ENCODE data around the gene ABHD17B.
"Not testable (repeated sequence)": the region's sequence is repeated elsewhere in the genome, so short reads cannot be mapped to it uniquely, and the experiment has no call there.

ABHD17B gene

DNA sequence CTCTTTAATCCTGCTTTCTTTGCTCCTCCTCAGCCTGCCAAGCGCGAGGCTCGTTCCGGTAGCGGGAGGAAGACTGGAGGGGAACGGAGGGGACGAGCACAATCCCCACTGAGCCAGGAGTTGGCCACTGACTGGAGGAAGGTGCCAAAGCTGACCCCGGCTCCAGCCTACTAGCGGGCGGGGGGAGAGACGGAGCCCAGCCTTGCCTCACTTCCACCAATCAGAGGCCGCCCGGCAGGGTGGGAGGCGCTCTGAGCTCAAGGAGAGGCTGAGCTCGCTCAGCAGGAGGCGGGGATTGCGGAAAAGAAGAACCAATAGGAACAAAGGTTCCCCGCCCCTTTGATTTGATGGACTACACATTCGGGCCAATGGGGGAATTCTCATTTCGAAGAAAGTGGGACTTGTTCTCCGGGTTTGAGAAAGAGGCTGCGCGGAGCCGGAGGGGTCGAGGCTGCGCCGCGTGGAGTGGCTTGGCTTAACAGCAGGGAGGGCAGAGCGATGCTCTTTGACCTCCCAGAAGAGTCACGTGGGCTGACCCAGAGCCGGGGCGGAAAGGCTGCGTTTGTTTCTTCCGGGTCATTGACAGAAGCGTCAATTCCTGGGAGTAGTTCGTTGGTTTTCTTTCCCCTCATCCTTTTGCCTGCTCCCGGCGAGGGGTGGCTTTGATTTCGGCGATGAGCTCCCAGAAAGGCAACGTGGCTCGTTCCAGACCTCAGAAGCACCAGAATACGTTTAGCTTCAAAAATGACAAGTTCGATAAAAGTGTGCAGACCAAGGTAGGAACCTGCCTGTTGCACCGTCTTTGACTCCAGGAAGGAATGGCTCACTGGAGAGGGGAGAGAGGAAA is at the start of gene ABHD17B, which contains the start of gene C9orf85:
Gene ABHD17B (minus strand): TSS at position 133 of the 847 bp plus-strand sequence. CDS start 36,113 bp downstream, outside the sequence.
Gene C9orf85 (plus strand): TSS at position 579 of the 847 bp plus-strand sequence. CDS start 96 bp downstream, at position 675.
- peak within 1 kb of the TSS; percentile 97 for H3K4me3 ChIP-seq (ENCODE audit: low read depth, low read length)

DNA sequence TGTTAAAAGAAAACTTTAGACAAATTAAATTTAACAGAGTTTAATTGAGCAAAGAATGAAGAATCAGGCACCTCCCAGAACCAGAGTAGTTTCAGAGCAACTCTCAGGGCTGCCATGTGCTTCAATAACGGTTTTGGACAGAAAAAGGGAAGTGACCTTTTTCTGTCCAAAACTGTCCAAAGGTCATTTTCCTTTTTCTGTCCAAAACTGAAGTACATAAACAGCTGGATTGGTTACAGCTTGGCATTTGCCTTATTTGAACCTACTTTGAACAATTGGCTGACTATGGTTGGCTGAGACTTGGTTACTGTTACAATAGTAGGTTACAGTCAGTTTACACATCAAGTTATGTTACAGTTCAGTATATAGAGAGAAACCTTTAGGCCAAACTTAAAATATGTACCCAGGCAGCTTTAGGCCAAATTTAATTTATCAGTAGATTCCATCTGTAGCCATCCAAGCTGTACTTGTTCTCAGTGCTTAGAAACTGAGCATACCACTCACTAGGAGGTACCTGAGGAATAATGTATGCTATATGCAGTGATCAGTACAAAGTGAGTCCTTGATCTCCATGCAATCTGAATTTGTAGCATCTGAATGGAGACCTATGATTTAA is 44.4 kb upstream of the ABHD17B start:
- no peak overlapping the region for H3K4me3 ChIP-seq (ENCODE audit: low read depth, low read length)

DNA sequence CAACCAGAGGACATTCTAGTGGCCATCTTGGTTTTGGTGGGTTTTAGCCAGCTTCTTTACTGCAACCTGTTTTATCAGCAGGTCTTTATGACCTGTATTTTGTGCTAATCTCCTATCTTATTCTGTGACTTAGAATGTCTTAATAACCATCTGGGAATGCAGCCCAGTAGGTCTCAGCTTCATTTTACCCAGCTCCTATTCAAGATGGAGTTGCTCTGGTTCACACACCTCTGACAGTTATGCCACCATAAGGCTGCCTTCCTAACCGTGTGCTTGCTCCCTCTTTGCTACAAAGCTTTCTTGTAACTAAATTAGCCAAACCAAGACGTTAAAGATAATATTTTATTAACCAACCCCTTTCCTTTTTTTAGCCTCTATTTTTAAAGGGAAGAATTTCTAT is 43.7 kb upstream of the ABHD17B start:
- not testable (repeated sequence) for H3K4me3 ChIP-seq (ENCODE audit: low read depth, low read length)

DNA sequence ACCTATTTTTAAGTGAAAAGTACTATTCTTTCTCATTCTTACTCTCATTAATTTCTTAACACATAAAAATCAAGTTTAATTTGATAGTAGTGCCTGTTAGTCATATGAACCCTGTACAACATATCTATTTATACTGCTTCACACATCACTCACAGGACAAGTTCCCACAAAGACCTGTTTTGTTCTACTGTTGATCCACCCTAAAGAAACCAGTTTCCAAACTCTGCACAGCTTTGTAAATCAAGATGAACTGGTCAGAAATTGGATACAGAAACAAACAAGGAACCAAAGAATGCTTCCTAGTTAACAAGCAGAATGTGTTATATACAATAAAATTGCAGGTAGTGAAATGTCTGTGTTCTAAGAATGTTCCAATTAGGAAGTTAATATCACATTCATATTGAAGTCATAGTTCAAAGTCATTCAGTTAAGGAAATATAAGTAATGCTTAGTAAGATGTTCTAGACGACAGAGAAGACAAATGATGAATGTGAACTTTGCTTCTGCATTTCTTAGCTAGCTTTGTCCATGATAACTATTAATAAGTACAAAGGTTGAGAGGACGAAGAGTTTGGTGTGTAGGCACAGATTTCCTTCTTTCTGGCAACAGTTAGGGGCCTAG is 33.9 kb upstream of the ABHD17B start:
- H3K4me3 ChIP-seq (ENCODE audit: low read depth, low read length) = no peak overlapping the region

DNA sequence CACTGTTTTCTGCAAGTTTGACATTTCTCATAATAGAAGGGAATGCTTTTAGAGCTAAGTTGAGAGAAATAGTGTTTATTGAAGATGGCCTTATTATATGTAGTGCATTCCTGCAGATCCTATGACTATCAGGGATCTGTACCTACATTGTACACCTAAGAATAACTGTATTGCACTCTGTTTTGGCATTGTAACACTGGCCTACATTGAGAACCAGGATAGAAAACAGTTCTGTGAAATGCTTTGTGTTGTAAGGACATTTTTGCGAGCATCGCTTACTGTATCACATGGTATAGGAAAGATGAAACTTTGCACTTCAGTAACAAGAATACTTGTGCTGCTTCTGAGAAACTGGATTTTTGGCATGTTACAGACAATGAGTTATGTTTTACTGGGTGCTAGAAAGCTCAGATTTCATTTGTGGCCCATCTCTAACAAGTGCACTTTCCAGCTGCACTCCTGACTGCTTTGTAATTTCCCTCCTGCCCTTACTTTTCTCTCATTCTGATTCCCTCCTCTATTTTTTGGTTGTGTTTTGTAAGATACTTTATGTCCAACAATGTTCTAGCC is 31.1 kb upstream of the ABHD17B start:
- no peak overlapping the region for H3K4me3 ChIP-seq (ENCODE audit: low read depth, low read length)

DNA sequence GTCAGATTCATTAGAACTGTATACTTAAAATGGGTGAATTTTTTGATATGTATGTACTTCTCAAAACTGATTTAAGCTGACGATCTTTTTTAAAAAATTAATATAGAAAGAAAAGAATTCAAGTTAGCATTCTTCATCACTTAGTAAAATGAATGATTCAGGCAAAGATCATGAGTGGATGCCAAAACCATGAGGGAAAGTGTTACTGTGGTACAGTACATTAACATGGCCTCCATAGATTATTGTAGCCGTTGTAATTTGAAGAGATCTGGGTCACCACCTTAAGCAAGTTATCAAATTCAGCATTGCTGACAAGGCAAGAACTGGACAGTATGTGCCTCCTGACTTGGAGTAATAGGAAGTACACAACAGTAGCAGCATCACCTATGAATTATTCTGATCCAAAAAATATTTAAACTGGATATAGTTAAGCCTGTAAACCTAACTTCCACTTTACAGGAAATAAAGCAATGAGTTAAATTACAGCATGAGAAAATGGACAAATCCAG is 30.1 kb upstream of the ABHD17B start:
- H3K4me3 ChIP-seq (ENCODE audit: low read depth, low read length) = no peak overlapping the region

DNA sequence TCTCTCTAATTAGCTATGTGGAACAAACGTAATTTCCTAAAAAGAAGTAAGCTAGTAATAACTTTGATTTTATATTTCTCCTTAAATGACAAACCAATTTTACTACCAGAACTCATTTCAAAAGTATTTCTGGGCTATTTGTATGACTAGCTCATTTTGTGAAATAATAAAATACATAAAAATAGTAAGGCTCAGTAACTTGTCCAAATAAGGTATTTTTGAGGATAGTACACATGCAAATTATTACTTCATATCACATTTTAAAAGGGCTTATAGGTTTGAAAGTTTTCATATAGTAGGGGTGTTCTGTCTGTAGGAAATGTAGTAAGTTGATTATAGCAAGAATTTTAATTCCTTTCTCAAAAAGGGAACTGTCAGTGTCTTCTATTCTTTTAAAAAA is 26.9 kb upstream of the ABHD17B start:
- H3K4me3 ChIP-seq (ENCODE audit: low read depth, low read length) = no peak overlapping the region

DNA sequence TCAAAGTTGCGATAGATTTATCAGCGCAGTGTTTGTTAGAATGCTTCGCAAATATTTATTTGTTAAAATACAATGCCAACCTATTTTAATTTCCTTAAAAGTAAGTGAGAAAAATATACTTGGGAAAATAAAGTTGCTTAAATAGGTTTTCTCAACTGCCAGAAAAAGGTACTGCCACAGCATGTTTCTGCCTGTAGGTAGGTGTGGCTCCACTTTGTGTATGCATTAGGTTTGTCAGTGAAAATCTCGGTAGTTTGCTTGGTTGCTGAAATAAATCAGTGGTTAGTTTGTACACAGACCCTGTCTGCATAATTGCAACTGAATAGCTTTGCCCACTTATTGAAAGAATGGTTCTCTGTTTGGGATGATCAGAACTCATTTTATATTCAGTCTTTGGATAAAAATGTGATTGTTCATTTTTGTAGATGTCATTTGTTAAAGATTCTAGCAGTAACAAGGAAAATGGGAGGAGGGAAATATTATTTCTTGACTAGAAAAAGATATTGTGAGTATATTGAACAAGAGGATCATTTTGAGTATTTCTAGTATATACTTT is 26.2 kb upstream of the ABHD17B start:
- H3K4me3 ChIP-seq (ENCODE audit: low read depth, low read length) = no peak overlapping the region

DNA sequence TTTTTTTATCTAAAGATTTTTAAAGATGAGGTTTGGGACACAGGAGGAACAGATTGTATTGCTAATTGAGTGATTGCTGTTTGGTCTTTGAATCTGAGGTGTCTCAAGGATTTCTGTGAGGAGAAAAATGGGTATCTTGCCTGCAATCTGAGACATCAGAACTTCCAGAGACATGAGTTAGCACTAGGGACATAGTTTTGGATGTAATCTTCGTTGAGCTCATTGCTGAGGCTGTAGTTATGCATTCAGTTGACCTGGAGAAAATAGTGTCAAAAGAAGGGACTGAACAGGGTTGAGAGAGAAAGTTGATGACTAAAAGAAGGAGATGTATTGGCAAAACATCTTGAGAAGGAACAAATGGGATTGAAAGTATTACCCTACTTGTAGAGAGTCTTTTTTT is 25.1 kb upstream of the ABHD17B start:
- H3K4me3 ChIP-seq (ENCODE audit: low read depth, low read length) = no peak overlapping the region

DNA sequence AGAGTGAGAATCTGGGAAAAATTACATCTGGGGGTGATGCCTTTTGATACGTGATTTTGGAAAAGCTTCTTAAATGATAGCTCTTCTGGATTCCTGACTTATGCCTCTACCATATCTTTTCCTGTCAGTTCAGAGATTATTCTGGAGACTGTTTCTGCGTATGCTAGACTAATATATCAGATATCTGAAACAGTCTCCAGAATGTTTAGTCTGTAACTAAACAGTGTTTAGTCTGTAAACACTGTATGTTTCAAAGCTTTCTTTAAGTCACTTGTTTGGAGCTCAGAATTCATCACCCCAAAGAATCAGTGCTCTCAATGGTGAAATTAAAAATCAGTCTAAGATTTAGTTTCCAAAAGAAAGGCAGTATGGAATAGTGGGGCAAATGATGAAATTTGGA is 20.2 kb upstream of the ABHD17B start:
- no peak overlapping the region for H3K4me3 ChIP-seq (ENCODE audit: low read depth, low read length)

DNA sequence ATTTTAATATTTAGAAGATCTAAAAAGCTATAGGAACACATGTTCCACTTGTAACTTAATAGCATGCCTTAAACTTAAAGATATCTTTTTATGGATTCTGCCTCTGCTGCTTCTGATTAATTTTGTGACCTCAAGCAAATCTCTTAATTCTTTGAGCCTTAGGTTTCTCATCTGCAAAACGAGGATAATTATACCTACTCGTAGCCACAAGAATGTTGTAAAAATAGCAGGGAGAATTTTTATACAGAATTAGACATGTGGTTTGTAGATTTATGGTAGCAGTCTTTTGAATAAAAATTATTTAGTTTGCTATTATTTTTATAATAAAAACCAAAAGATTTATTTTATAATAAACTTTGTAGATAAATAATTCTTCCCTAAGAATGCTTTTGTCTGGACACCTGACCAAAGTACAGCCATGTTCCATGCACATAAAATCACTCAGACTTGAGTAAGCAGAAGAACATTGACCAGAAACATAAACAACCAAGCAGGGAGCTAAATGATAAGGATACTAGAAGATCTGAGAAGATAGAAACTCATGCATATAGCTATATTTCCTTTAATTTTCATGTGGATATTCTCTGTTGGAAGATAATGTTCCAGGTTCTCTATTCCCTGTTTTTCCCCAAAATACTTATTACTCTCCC is 18.9 kb upstream of the ABHD17B start:
- H3K4me3 ChIP-seq (ENCODE audit: low read depth, low read length) = no peak overlapping the region

DNA sequence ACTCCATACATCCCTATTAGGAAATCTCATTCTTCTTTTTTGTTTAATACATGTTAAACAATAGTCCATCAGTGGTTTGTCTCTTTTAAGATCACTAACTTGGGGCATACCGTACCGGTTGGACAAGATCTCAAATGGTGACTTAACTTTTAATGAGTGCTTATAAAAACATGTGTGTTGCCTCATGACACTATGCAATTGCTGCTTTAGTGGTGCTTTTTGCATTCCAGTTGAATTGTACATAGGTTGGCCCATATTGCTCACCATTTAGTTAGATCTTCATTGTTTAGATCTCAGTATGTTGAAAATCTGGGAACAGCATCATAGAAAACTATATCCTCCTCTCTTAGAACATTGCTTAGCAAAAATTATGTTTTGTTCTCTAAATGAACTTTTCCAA is 18.2 kb upstream of the ABHD17B start:
- H3K4me3 ChIP-seq (ENCODE audit: low read depth, low read length) = no peak overlapping the region

DNA sequence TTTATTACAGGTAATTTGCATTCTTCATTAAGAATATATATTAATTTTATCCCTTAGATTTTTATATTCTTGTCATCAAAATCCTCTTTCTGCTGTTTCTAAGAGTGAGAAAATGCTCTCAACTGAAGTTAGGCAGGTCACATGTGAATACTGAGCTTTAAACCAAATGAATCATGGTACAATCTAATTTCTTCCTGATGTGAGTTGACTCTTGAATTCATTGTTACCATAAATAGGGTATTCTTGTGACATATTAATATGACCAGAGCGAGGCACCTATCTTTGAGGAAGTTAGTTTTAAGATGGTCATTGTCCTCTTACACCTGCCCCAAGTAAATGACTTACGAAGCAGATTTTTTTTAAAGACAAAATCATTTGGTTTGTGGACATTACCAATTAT is 17.8 kb upstream of the ABHD17B start:
- no peak overlapping the region for H3K4me3 ChIP-seq (ENCODE audit: low read depth, low read length)

DNA sequence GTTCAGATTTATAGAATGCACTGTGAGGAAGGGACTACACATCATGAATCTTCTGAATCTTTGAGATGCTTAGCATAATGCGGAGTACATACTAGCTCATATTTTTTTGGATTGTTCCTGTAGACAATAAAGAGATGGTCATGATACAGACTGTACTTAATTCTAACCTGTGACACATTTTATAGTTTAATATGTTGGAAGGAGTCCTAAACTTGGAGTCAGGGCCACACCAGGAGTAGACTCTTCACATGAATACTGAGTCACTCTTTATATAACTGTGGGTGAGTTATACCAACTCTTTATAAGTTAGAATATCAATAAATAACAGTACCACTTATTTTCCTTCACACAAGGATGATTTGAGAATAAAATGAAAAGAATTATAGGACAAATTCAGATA is 17.4 kb upstream of the ABHD17B start:
- no peak overlapping the region for H3K4me3 ChIP-seq (ENCODE audit: low read depth, low read length)

DNA sequence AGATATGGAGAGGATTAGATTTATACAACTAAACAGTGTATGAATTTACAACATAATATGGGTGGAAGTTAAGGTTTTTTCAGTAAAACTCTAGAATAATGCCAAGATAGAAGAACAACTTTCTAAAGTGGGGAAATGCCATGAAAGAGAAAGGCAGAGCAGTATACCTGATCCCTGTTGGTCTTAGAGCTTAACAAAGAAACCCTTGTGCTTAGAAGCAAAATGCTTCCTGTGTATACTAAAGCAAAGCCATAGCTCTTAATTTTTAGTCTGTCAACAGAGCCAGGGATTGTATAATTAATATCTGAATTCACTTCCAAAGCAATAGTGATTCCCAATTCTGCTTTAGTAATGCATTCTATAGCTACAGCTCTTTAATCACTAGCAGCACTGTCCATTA is 14.8 kb upstream of the ABHD17B start:
- no peak overlapping the region for H3K4me3 ChIP-seq (ENCODE audit: low read depth, low read length)

DNA sequence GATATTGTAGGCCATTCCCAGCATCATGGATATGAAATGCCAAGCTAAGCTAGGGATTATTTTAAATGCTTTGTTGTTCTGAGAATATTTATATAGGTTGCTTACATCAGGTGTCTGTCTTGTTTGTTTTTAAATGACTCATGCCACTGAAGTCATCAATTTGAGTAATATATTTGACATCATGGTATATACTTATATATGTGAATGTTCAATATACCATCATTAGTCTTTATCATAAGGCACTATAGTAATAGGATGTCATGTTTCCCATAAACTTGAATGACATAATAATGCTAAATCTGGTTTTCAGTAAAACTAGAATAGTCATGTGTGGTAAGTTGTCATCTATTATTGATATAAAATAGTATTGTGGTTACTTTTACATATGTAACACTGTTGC is 13.6 kb upstream of the ABHD17B start:
- H3K4me3 ChIP-seq (ENCODE audit: low read depth, low read length) = no peak overlapping the region

DNA sequence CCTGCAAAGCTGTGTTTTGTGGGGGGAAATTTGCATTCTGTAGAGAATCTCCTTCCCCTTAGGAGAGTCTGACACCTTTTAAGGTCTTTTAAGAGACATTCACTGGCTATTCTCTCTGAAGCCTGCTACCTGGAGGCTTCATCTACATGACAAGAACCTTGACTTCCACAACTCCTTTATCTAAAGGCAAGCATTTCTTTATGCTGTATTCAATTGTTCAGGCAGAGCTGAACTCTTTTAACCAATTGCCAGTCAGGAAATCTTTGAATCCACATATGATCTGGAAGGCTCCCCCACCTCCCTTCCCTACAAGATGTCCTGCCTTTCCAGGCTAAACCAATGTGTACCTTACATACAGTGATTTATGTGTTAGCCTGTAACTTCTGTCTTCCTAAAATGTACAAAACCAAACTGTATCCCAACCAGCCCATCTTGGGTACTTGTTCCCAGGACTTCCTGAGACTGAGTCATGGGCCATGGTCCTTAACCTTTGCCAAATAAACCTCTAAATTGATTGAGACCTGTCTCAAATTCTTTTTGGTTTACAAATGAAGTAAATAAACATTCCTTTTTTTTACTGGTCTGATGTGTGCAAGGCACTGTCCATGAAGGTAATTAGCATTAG is 10.3 kb upstream of the ABHD17B start:
- no peak overlapping the region for H3K4me3 ChIP-seq (ENCODE audit: low read depth, low read length)

DNA sequence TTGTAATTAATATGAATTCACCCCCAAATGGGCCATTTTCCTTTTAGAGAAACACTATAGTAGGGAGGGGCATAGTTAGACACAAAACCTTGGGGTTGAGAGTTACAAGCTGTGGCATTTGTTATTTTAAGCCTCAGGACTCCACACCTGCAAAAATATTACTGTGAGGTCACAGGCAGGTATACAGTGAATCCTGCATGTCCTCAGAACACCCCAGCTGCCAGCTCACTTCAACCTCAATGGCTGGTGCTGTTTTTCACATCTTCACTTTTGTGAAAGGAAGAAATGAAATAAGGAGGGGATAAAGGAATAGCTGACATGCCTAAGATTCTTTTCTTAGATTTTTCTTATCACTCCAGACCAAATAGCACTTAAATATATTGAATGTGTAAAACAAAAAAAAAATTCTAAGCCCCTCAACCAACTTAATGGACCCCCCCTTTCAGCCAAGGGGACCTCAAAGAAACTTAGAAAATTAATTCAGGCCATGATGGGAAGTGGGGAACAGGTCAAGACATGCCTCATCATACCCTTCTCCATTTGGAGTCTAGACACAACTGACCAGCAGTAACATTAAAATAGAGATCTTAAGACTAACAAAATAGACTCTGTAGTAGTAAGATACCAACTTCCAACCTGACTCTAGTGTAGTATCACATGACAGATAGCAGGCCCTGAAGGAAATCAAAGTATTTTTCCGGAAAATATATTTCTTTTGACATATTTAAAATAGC is 9.6 kb upstream of the ABHD17B start:
- no peak overlapping the region for H3K4me3 ChIP-seq (ENCODE audit: low read depth, low read length)

DNA sequence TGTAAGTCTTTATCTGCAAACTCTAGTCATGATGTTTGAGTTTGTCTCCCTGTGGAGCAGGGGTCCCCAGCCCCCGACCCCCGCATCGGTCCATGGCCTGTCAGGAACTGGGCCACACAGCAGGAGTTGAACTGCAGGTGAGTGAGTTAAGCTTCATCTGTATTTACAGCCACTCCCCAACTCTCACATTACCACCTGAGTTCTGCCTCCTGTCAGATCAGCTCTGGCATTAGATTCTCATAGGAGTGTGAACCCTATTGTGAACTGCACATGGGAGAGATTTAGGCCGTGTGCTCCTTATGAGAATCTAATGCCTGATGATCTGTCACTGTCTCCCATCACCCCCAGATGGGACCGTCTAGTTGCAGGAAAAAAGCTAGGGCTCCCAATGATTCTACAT is 7.4 kb upstream of the ABHD17B start:
- H3K4me3 ChIP-seq (ENCODE audit: low read depth, low read length) = no peak overlapping the region
